IPS DF 4.7 (cell line): ENCODE results near the gene IL11RA.
A peak's percentile ranks its signal among the peaks of the same experiment; 100 is the strongest.

Experiments used
- DNase-seq: peaks from one replicate; pipeline ENCODE4 v3.0.0-alpha.2; 2013; ENCODE audit warnings: low spot score; ENCODE audit errors: extremely low read depth

Gene IL11RA

DNA sequence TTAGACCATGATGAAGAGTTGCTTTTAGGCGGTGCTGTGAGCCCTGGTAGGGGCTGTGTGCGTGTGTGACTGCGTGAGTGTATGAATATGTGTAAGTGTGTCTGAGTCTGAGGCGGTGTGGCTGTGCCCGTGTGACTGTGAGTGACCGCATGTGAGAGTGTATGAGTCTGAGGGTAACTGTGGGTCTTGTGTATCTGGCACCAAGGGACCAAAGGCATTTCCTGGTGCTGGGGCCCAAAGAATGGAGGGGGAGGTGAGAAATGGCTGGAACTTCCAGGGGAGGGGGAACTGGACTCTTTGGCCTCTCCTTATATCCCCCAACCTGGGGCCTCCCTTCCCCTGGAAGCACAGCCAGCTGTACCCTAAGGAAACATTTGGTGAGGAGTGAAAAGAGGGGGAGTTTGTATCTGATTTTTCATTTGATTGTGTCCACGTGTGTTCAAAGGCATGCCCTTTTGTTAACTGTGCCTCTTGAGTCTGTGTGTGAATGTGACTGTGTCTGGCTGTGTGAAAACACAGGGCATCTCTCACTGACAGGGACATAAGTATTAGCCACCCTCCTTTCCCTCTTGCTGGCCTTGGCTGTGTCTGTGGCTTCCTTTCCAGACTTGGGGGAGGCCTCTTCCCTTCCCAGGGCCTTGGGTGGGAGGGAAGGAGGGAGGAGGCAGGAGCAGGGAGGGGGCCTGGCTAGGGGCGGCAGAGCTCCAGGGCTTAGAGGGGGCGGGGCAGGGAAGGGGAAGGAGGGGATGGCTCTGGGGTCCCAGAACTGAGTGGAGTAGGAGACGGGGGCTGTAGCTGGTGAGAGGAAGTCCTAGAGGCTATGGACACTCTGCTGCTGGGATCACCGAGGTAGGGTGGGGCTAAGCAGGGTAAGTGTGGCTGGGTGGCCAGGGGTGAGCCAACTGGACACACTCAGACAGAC, 1.4 kb downstream of the IL11RA start:
- no peak for DNase-seq

- DNase-seq = no peak
These were observed 2.5 kb downstream of the IL11RA start for GRCh38 chr9:34654323-34655051.

DNA sequence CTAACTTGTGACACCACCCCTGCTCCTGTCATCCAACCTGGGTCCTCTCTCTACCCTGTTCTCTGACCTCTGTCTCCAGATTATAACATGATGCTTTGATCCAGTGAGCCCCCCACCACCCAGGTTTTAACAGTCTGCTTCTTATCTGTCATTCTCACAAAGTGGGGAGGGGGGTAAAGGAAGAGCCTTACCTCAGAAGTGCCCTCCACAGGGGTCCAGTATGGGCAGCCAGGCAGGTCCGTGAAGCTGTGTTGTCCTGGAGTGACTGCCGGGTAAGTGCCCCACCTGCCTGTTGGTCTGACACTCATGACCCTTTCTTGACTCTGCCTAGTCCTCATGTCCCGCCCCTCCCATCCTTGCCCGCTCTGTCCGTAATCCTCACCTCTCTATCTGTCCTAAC, 3.4 kb downstream of the IL11RA start:
- DNase-seq = no peak

GRCh38 chr9:34656992-34657391, 5.0 kb downstream of the IL11RA start:
- no peak for DNase-seq

DNA sequence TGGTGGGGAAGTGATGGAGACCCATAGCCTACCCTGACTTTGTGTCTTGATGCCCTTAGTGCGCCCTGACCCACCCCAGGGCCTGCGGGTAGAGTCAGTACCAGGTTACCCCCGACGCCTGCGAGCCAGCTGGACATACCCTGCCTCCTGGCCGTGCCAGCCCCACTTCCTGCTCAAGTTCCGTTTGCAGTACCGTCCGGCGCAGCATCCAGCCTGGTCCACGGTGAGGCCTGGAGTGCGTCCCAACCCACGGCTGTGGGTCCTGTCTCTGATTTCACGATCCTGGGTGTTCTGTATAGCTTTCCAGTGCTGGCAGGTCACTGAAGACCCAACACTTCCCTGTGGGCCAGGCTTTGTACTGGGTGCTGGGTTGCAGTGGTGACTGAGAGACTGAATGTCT, 6.5 kb downstream of the IL11RA start:
- no peak for DNase-seq

DNA sequence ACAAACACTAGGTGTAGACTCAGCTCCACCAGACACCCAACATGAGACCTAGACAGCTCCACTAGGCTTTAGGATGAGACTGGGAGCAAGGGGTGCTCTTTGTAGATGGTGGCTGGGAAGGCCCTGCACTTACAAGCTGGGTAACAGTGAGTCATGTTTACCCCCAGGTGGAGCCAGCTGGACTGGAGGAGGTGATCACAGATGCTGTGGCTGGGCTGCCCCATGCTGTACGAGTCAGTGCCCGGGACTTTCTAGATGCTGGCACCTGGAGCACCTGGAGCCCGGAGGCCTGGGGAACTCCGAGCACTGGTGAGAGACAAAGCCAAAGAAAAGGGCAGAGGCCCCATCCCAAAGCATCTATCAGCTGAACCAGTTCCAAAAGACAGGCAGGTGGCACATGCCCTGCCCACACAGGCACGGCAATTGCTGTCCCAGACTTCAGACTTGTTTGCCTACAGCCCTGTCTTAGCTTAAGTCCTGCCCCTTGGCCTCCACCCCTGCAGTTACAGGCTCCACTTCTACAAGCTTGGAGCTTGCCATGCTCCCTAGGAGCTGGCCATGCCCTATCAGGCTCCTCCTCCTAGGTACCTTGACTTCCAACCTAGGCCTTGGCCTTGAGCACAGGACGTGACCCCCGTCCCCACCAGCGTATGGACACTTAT, 7.7 kb downstream of the IL11RA start:
- no peak for DNase-seq

DNA sequence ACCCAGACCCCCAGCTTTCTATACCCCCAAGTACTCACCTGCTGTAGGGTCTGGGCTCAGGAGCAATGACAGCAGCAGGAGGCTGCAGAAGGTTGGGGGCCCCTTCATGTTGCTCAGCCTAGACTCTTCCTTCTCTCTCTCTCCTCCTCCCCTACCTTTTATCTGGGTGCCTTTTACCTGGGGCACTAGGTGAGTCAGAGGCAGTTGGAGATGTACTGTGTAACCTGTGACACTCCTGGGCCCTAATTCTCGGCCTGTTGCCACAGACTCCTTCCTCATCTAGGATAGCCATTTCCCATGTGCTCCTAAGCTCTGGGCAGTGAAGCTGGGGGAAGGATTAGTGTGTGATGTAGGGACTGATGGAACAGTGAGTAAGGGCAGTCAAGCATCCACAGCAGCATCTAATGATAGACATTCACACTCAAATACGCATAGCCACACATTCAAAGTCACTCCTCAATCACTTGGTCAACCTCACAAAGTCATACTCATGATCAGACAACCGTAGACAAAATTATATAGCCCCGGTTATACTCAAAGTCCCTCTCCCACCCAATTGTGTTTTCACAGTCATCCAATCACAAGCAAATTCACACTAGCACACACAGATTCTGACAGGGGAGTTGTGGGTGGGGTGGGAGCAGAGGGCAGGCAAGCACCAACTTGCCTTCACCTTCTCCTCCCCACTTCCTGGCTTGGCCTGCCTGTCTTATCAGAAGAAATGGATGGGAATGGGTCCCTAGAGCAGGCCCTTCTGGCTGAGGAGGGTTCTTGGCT, 10.7 kb downstream of the IL11RA start, which contains the start of gene CCL27:
TSS of gene CCL27 (minus strand) at position 132 of the 777 bp plus-strand sequence. CDS start at position 108, 24 bp downstream.
- no peak for DNase-seq

DNA sequence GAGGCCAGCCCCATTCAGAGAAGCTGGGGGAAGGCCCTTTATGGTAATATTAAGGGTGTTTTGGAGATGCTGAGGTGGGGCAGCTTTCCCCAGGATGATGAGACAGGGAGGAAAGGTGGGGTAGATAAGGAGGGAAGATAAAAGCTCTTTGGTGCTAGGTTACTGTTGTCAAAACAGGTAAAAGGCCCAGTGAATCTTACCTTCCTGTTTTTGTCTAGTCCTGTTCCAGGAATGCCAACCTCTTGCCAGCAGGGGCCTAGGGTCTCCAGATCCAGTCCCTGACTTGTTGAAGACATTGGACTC, 11.3 kb downstream of the IL11RA start:
- no peak for DNase-seq

DNA sequence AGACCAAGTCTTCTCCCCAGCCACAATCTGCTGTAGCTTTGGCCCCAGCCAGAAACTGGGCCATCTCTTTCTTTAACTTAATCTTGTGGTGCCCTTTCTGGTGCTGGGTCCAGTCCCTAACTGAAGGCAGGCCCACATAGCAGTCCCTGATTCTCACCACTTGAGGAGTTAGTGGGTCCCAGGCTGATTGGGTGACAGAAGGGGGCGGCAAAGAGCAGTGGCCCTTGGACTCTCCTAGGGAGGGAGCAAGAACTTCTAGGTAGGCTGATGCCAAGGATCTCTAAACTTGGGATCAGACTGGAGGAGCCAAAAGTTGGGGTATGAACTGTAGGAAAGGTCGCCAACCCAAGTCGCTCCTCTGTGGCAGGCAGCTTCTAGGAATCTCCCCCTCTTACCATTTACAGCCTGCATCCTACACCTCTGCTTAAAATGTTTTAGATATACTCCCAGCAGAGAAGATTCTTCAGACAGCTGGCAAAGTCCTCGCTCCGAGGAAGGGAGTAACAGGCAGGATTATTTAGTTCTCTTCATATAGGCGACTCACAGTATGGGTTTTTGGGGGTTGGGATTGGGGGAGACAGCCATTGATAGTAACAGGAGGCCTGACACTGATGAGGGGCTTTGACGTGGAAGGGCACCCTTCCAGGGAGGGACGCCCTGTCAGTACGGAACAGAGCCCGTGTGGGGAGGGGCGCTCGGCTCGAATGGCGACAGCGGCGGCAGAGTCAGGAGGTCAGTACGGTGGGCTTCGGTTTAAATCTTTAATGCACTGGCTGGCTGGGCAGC, 12.5 kb downstream of the IL11RA start:
- DNase-seq = no peak

GRCh38 chr9:34665067-34665380, 13.0 kb downstream of the IL11RA start:
- no peak for DNase-seq

- no peak for DNase-seq
These were observed 13.6 kb downstream of the IL11RA start for GRCh38 chr9:34665381-34666250.

DNA sequence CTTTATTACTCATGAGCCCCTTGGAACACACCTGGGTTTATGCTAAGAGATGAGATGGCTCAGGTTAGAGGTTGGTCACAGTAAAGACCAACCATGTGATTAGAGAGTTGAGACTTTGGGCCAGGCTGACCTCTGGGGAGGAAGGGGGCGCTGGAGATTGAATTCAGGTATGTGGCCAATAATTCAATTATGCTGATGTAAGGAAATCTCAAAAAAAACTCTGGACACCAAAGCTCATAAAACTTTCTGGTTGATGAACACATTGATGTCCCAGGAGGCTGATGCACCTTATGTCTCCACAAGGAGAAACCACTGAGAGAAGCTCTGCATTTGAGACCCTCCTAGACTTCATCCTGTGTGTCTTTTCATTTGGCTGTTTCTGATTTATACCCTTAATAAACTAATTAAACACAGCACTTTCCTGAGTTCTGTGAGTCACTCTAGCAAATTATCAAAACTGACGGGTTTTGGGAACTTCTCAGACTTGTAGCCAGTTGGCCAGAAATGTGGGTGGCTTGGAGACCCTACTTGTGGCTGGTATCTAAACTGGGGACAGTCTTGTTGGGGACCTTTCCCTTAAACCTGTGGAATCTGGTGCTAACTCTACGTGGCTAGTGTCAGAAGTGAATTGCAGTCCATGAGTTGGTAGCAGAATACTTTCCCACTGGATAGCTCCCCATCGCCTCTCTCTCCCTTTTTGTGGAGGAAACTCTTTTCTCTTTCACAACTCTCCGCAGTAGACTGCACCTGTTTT, 18.0 kb downstream of the IL11RA start:
- no peak for DNase-seq

GRCh38 chr9:34671307-34671706, 19.3 kb downstream of the IL11RA start:
- DNase-seq = no peak

GRCh38 chr9:34674440-34674839, 22.5 kb downstream of the IL11RA start:
- no peak for DNase-seq

- DNase-seq = peak; percentile 68
These were observed 23.2 kb downstream of the IL11RA start for GRCh38 chr9:34675048-34675714.

DNA sequence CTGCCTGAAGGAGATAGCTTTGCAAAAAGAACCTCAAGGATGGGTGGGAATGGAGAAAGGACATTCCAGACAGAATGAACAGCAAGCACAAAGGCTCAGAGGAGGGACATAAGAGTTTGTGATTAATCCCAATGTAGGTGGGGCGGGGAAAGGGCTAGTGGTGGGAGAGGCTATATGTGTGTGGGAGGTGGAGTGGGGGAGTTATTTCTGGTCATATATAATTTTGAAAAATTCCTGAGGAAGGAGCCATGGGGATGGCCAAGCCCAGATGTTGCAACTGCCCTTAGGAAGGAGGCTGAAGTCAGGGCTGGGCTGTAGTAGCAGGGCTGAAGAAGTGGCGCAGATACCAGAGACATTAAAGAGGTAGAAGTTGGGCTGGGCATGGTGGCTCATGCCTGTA, 23.9 kb downstream of the IL11RA start:
- DNase-seq = no peak

DNA sequence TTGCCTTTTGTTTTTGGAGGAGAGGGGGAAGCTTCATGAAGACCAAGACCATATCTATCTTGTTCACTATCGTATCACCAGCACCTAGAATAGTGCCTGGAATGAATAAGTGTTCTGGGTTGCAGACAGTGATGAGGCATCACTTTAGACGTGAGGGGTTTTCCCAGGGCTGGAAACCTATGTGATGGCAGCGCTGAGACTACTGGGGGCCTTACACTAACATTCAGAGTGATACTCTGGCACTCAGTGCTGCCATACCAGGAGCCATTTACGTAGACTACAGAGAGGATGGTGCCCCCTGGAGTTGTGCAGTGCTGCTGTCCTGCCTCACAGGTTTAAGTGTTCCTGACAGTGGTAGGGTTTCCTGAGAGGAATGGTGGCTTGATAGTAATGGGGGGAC, 32.2 kb downstream of the IL11RA start:
- no peak for DNase-seq

DNA sequence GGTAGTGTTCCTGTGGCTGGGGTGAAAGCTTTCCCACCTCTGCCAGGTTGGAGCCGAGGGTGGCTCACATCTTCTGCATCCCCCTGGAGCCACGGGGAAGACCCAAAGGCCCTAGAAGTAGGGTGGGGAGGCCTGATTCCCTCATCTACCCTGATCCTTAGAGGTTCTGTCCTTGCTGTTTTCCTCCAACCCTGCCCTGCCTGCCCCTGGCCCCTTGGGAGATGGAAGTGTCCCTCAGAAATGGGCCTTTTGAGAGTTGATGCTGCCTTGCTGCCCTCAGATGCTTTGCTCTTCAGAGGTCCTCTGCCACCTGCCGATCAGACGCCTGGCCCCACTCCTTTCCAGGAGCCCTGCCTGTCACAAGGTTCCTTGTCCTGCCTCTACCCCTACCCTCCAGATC, 32.8 kb downstream of the IL11RA start:
- DNase-seq = no peak

DNA sequence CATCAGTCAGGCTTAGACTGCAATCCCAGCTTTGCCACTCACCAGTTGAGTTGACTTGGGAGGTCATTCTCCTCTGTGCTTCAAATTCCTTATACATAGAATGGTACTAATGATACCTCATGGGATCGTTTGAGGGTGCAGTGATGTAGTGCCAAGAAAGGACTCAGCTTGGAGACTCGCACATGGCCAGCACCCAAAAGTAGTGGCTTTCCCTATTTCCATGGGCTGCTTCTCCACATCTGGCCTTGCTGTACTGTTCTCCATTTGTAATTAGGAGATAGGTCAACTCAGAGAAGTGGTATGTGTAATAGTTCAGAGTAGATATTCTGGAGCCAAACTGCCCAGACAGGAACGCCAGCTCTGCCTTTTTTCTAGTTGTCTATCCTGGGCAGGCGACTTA, 33.6 kb downstream of the IL11RA start:
- no peak for DNase-seq
